ENCODE results near the gene BRF1.

BRF1 gene

DNA sequence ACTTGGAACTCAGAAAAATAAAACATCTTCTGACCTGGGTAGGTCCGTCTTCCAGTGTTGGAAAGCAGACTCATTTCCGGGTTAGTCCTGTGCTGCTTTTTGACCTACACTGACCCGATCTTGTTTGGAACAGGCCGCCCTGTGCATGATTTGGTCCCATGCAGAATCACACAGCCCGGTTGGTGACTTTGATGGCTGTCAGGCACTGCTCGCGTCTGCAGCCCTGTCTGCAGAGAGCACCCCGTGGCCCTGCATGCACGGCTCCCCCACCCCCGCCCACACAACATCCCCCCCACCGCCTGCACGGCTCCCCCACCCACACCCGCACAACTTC is 45.4 kb upstream of the BRF1 start:
- ChIA-PET CTCF (no interaction called here), POLR2A (ENCODE audit: low non-redundant PET) (no interaction called here)
- no peak for DNase-seq (ENCODE audit: low spot score)
- no peak overlapping the region for H3K27ac ChIP-seq
- TF ChIP-seq, protein P1, sequence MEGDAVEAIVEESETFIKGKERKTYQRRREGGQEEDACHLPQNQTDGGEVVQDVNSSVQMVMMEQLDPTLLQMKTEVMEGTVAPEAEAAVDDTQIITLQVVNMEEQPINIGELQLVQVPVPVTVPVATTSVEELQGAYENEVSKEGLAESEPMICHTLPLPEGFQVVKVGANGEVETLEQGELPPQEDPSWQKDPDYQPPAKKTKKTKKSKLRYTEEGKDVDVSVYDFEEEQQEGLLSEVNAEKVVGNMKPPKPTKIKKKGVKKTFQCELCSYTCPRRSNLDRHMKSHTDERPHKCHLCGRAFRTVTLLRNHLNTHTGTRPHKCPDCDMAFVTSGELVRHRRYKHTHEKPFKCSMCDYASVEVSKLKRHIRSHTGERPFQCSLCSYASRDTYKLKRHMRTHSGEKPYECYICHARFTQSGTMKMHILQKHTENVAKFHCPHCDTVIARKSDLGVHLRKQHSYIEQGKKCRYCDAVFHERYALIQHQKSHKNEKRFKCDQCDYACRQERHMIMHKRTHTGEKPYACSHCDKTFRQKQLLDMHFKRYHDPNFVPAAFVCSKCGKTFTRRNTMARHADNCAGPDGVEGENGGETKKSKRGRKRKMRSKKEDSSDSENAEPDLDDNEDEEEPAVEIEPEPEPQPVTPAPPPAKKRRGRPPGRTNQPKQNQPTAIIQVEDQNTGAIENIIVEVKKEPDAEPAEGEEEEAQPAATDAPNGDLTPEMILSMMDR (conservative IDR thresholded peaks at IDR 0.05; ENCODE audit: low read depth), result no peak

DNA sequence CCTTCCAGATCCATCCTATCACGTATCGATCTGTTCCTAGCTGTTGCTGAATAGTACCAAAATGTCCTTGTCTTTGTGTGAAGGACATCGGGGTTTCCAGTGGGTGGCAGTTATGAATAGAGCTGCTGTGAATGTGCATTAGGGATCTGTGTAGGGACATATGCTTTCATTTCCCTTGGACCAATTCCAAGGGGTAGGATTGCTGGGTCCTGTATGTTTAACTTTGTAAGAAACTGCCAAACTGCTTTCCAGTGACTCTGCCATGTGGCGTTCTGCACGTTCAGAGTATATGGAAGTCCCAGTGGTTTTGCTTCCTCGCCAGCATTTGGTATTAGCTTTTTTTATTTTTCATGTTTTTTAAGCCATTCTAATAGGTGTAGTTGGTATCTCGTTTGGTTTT is 42.4 kb upstream of the BRF1 start:
- no peak for DNase-seq (ENCODE audit: low spot score)

DNA sequence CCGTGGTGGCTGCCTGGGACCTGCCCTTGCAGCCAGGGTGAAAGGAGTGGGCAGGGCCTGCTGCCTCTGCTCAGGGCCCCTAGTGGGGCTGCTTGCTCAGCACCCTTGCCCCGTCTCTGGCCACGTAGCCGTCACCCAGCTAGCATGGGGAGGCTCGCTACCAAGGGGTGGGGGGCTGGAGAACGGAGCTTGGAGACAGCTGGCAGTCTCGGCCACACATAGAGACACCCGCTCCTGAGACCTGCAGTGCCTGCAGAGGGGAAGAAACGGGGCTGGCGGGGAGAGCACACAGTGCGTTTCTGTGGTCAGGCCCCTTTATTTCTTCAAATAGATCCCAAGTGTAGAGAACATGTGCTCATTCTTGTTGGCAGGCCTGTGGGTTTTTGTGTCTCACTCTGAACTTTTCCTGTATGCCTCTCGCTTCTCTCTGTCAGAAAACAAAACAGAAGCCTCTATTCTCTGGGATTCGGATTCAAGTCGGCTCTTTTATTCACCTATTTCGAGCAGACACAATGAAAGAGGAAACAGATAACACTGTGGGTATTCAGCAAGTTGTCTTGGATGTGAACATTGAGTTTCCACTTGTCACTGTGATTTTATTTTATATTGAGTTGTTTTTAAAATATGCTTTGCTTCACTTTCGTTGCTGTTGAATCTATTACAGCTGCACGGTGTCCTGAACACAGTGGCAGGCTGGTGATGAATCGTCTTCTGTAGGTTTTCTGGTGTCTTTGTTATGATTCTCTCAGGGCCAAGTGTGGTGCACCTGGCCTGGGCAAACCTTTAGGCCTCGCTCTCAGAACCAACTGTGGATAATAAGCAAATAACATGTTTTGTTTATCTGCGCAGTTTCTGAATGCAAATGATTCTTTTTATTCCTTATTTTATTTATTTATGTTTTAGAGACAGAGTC is 40.3 kb upstream of the BRF1 start:
- CTCF ChIA-PET, result interaction anchor here (0.6 kb wide), 1 partner anchor 11 kb away, joined by 4 read pairs; no protein-coding TSS in a partner anchor
- no peak overlapping the region for H3K27ac ChIP-seq
- no peak for DNase-seq (ENCODE audit: low spot score)
- POLR2A ChIA-PET (ENCODE audit: low non-redundant PET), result no interaction called here
- TF ChIP-seq, protein P1 (conservative IDR thresholded peaks at IDR 0.05; ENCODE audit: low read depth), result no peak

More for the DNA sequence above, 42.4 kb upstream of the BRF1 start:
- TF ChIP-seq, protein P1 (conservative IDR thresholded peaks at IDR 0.05; ENCODE audit: low read depth), result no peak
- ChIA-PET POLR2A (ENCODE audit: low non-redundant PET) (no interaction called here), CTCF (interaction anchor here (0.5 to 0.9 kb wide), 4 partner anchors 9 to 256 kb away, joined by 3 to 7 read pairs (median 6); no protein-coding TSS in a partner anchor)
- H3K27ac ChIP-seq, result no peak overlapping the region

DNA sequence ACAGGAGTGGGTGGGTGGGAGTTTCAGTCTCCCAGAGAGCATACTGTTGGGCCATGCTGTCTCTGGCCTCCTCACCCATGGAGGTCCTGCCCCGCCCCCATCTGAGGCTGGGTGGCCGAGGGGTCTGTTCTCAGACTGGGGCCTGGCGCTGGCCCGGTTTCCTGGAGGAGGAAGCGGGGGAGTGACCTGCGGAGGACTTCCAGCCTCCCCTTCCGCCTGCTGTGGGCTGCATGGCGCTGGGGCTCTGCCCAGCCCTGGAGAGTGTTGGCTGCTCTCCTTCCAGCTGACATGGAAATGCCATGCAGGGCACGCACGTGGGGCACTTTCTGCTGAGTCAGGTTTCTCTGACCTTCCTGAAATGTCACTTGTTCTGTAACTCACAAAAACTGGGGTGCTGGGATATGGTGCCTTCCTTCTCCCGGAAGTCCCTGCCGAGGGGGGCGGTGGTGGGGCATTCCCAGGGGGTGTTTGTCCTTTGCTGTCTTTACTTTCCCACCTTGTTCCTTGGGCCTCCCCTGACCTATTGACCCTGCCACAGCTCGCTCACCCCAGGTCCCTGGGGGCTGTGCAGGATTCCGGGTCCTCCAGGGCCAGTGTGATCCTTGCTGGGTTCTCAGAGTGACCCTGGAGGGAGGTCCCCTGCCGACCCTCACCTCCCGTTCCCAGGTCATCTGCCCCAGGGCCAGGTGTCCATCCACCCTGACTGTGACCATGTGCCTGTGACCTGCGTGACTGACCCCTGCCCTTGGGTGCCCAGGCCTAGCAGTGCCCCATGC is 37.4 kb upstream of the BRF1 start:
- DNase-seq (ENCODE audit: low spot score), result no peak
- TF ChIP-seq, protein P1 (conservative IDR thresholded peaks at IDR 0.05; ENCODE audit: low read depth), result no peak
- no peak overlapping the region for H3K27ac ChIP-seq
- ChIA-PET CTCF (interaction anchor here (0.6 kb wide), 2 partner anchors 19 to 54 kb away, joined by 3 to 4 read pairs; no protein-coding TSS in a partner anchor), POLR2A (ENCODE audit: low non-redundant PET) (no interaction called here)

DNA sequence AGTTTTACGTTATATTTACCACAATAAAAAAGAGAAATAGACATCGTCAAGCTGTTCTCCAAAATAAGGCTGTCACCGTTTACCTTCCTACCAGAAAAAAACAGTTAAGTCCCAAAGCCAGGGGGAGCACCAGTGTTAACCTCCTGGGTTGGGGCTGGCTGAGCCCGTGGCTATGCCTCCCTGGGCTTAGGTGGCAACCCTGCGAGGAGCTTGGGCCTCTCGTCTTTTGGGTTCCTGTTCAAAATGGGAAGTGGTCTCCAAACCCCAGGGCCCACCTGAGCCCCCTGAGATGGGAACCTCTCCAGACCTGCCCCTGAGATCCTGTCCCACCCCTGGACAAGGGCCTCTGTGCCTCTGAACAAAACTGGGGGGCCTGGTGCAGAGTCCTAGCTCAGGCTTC is 36.6 kb upstream of the BRF1 start:
- no peak for DNase-seq (ENCODE audit: low spot score)
- TF ChIP-seq, protein P1 (conservative IDR thresholded peaks at IDR 0.05; ENCODE audit: low read depth), result no peak
- no peak overlapping the region for H3K27ac ChIP-seq
- ChIA-PET CTCF (no interaction called here), POLR2A (ENCODE audit: low non-redundant PET) (no interaction called here)

DNA sequence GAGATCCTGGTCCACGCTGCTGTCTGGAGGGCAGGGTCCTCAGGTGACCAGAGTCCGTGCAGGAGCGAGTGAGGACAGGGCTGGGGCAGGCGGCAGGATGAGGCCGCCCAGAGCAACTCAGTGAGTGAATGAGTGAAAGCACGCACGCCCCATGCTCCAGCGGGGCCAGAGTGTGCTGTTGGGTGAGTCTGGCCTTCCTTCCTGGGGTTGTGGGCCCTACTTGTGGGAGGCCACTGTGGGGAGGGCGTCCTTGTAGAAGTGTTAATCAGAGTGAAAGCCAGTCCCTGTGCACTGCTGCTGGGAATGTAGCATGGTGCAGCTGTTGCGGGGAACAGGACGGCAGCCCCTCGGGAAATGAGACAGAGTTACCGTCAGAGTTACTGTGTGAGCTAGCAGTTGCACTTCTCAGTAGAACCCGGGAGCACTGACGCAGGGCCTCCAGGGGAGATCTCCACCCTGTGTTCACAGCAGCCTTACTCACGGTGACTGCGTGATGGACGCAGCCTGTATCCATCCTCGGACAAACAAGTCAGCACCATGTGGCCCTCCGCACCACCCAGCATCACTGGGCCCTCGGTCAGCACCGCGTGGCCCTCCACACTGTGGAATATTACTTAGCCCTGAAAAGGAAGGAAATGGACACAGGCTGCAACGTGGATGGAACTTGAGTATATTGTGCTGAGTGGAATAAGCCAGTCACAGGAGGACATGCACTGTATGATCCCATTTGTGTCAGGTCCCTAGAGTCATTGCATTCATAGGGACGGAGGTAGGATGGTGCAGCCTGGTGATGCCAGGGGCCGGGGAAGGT is 35.9 kb upstream of the BRF1 start:
- POLR2A ChIA-PET (ENCODE audit: low non-redundant PET), result no interaction called here
- CTCF ChIA-PET, result no interaction called here
- TF ChIP-seq, protein P1 (conservative IDR thresholded peaks at IDR 0.05; ENCODE audit: low read depth), result no peak
- DNase-seq (ENCODE audit: low spot score), result no peak
- H3K27ac ChIP-seq, result no peak overlapping the region

Measured in RWPE1 (cell line).